Fibroblast of pulmonary artery (primary cell): ENCODE data around the gene CEP295NL.
"Not testable (repeated sequence)": the region's sequence is repeated elsewhere in the genome, so short reads cannot be mapped to it uniquely, and the experiment has no call there.

Experiments
- DNase-seq: peaks from one replicate; pipeline ENCODE4 v3.0.0-alpha.2; 2010; ENCODE audit warnings: low read depth
- H3K4me3 ChIP-seq: replicated peaks from 2 replicates; pipeline ENCODE4 v1.5.1; 2011; ENCODE audit warnings: low read depth, mild to moderate bottlenecking, control low read depth, low read length, moderate library complexity
- CTCF ChIP-seq: IDR thresholded peaks from 2 replicates; pipeline ENCODE4 v1.5.1; 2011; ENCODE audit warnings: mild to moderate bottlenecking, control low read depth, low read length, inconsistent platforms; ENCODE audit errors: missing control alignments

CEP295NL gene

DNA sequence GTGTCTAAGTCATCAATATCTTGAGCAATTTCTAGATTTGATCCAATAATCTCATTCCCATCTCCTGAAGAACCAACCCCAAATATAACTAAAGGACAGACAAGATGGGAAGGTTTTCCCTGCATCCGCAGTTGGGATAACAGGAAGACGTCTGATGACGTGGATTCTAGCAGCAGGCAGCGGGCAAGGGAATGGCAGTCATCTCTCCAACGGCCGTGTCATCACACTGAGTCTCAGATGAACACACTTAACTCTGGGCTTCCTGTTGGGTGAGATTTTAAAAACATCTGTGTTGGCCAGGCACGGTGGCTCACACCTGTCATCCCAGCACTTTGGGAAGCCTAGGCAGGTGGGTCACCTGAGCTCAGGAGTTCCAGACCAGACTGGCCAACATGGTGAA lies 43.1 kb upstream of the CEP295NL start:
- H3K4me3 ChIP-seq: no peak overlapping the region
- TF ChIP-seq CTCF: no peak
- DNase-seq: no peak

- H3K4me3 ChIP-seq, DNase-seq: not testable (repeated sequence)
Observed at GRCh38 chr17:78945455-78945854, 42.5 kb upstream of the CEP295NL start.

DNA sequence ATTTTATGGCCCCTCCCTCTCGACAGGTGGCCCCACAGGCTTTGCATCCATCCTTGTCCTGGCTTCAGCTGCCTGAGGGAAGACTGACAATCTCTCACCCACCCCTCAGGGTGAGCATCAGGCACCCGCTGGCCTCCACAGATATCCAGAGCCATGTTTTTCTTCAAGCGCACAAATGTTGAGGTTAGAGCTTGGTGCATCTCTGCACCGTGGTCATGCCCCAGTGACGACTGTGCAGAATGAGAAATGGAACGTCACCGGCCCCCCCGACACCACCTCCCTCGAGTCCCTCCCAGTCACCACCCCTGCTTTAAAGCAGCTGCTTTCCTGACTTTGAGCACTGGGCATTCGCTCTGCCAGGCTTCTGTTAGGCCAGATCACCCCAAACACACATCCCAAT lies 42.0 kb upstream of the CEP295NL start:
- TF ChIP-seq CTCF: no peak
- H3K4me3 ChIP-seq: no peak overlapping the region

GRCh38 chr17:78944026-78944425 lies 41.0 kb upstream of the CEP295NL start:
- TF ChIP-seq CTCF: no peak
- DNase-seq: no peak
- no peak overlapping the region for H3K4me3 ChIP-seq

More for the DNA sequence above, 42.0 kb upstream of the CEP295NL start:
- DNase-seq: no peak

GRCh38 chr17:78940708-78941107 lies 37.7 kb upstream of the CEP295NL start:
- peak; percentile 33 for DNase-seq
- no peak overlapping the region for H3K4me3 ChIP-seq
- no peak for TF ChIP-seq CTCF

DNA sequence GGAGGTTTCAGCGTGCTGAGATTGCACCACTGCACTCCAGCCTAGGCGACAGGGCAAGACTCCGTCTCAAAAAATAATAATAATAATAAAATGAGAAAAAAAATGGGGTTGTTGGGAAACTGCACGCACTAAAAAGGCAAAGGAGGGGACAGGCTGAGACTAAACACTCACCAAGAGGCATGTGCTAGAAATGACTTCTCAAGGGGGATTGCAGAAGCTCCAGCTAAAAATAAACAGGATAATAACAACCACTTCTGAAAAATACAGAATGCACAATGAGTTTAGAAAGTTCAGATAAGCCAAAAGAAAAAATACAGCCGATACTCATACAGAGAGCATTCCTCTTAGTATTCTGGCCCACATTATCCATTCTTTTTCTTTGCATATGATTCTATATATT lies 37.3 kb upstream of the CEP295NL start:
- no peak overlapping the region for H3K4me3 ChIP-seq
- DNase-seq: no peak
- no peak for TF ChIP-seq CTCF

GRCh38 chr17:78939615-78940014 lies 36.6 kb upstream of the CEP295NL start:
- peak; percentile 33 for DNase-seq
- no peak for TF ChIP-seq CTCF
- no peak overlapping the region for H3K4me3 ChIP-seq

DNA sequence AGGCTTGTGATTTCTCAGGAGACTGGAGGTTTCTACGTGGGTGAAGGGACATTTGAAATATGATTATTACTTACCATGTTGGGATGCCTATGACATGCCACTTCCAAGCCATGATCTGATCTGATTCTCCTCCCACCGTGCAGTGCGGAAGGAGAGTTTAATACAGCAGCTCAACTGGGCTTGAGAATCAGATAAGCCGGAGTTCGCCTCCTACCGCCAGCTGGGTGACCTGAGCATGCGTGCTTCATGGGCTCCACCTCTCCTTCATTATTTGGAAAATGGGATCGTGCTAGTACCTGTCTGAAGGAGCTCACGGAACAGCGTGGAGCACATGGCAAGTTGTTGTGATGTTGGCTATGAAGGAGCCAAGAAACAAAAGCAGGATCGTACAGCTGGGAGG lies 34.6 kb upstream of the CEP295NL start:
- no peak overlapping the region for H3K4me3 ChIP-seq
- no peak for TF ChIP-seq CTCF
- DNase-seq: no peak
